SU-DHL-6 (cell line): Measurements from ENCODE around the gene DRC3.

Experiments used
- H2AFZ ChIP-seq: fragments of 200-600 bp; sonication (generic); 2 replicates; pipeline ENCODE4 v1.6.1; 2014; ENCODE audit warnings: low read depth, mild to moderate bottlenecking, moderate library complexity, mixed read lengths, antibody characterized with exemption, low read length; ENCODE audit not compliant: severe bottlenecking
- H3F3A ChIP-seq: fragments of 200-600 bp; shearing (Covaris generic); 2 replicates; pipeline ENCODE4 v1.6.0; 2016; ENCODE audit warnings: antibody characterized with exemption, mild to moderate bottlenecking; ENCODE audit not compliant: insufficient read depth
- H3K27ac ChIP-seq: fragments of 200-600 bp; sonication (generic); 2 replicates; pipeline ENCODE4 v1.5.1; 2016; ENCODE audit warnings: low read depth, mild to moderate bottlenecking, low read length, moderate library complexity, mixed read lengths
- H3K27me3 ChIP-seq: fragments of 200-600 bp; sonication (generic), shearing (Covaris generic); 2 replicates; pipeline ENCODE4 v1.6.0; 2014; ENCODE audit warnings: mild to moderate bottlenecking, low read length
- H3K36me3 ChIP-seq: fragments of 200-600 bp; sonication (generic); 2 replicates; pipeline ENCODE4 v1.6.1; 2014; ENCODE audit warnings: mild to moderate bottlenecking, low read length, mixed read lengths
- H3K4me2 ChIP-seq: fragments of 300-600, 200-600 bp; shearing (Covaris generic), sonication (generic); 2 replicates; pipeline ENCODE4 v1.6.0; 2014; ENCODE audit warnings: low read length, low read depth, mild to moderate bottlenecking; ENCODE audit not compliant: poor library complexity, severe bottlenecking
- H3K4me3 ChIP-seq: fragments of 200-600 bp; sonication (generic); 2 replicates; pipeline ENCODE4 v1.5.1; 2014; ENCODE audit warnings: antibody characterized with exemption, low read length, mild to moderate bottlenecking, mixed read lengths; ENCODE audit not compliant: insufficient read depth, poor library complexity, severe bottlenecking
- H3K79me2 ChIP-seq: fragments of 200-600 bp; sonication (generic); 2 replicates; pipeline ENCODE4 v1.6.1; 2014; ENCODE audit warnings: mild to moderate bottlenecking, low read length, moderate library complexity; ENCODE audit not compliant: insufficient read depth
- H3K9ac ChIP-seq: fragments of 200-600 bp; sonication (generic); 2 replicates; pipeline ENCODE4 v1.7.0; 2014; ENCODE audit warnings: mild to moderate bottlenecking, low read length
- H3K9me2 ChIP-seq: fragments of 200-600 bp; sonication (generic); replicated peaks from 2 replicates; pipeline ENCODE4 v1.6.1; 2014; ENCODE audit warnings: low read length; ENCODE audit not compliant: insufficient read depth
- H3K9me3 ChIP-seq: fragments of 200-600 bp; sonication (generic); 2 replicates; pipeline ENCODE4 v1.6.1; 2014; ENCODE audit warnings: low read length, mixed read lengths; ENCODE audit not compliant: insufficient read depth
- H4K20me1 ChIP-seq: fragments of 200-600 bp; sonication (generic); 2 replicates; pipeline ENCODE4 v1.6.1; 2014; ENCODE audit warnings: low read depth, mild to moderate bottlenecking, antibody characterized with exemption, low read length, moderate library complexity, mixed read lengths
- CTCF ChIP-seq: fragments of 200-600 bp; sonication (generic); IDR thresholded peaks from one replicate; pipeline ENCODE4 v1.5.1; 2017; ENCODE audit warnings: antibody characterized with exemption, mild to moderate bottlenecking, low read length, moderate library complexity; ENCODE audit not compliant: insufficient read depth, poor library complexity, severe bottlenecking
- EZH2phosphoT487 ChIP-seq: fragments of 200-600 bp; sonication (generic), shearing (Covaris generic); conservative IDR thresholded peaks from 2 replicates; pipeline ENCODE4 v1.6.1; 2018; ENCODE audit warnings: mild to moderate bottlenecking, antibody characterized with exemption, low read length, moderate library complexity, mixed read lengths

Gene DRC3

GRCh38 chr17:17947966-17948365, 24.7 kb upstream of the DRC3 start:
- Histone ChIP-seq H3K4me2 (no peak overlapping the region), H3K9me3 (no peaks in the 10 kb centered on the region), H3K9me2 (no peaks in the 10 kb centered on the region), H3K27me3 (no peaks in the 10 kb centered on the region), H3K27ac (no peak overlapping the region), H3K36me3 (no peaks in the 10 kb centered on the region), H4K20me1 (no peaks in the 10 kb centered on the region; the same call in 1 of the 2 replicates), H3F3A (no peaks in the 10 kb centered on the region), H3K4me3 (no peak overlapping the region), H2AFZ (no peak overlapping the region), H3K9ac (no peak overlapping the region), H3K79me2 (no peaks in the 10 kb centered on the region)
- TF ChIP-seq CTCF, result no peak
- TF ChIP-seq EZH2phosphoT487, result no peak

- Histone ChIP-seq H3K9ac (no peak overlapping the region), H2AFZ (no peak overlapping the region), H3F3A (no peaks in the 10 kb centered on the region), H3K4me2 (no peak overlapping the region), H3K27me3 (no peaks in the 10 kb centered on the region), H3K9me2 (no peaks in the 10 kb centered on the region), H3K36me3 (no peaks in the 10 kb centered on the region), H4K20me1 (no peaks in the 10 kb centered on the region; the same call in 1 of the 2 replicates), H3K27ac (no peak overlapping the region), H3K4me3 (no peak overlapping the region), H3K79me2 (no peaks in the 10 kb centered on the region), H3K9me3 (no peaks in the 10 kb centered on the region)
- TF ChIP-seq CTCF (no peak), EZH2phosphoT487 (no peak)
Observed at GRCh38 chr17:17950347-17950746, 22.3 kb upstream of the DRC3 start.

DNA sequence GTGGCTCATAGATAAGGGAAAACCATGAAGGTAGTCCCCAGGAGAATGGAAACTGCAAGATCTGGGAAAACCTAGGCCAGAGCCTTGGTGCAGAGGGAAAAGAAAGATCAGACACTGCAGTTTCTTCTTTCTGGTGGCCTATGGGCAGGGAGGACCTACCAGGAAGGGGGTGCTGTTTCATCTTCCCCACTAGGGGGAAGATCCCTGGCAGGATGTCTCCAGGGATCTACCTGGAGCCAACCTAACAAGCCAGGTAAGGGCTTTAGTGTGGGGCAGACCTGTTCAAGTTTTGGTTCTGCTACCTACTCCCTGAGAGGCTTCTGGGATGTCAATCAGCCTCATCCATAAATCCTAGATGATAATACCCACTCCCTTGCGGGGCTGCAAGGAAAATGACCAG, 21.9 kb upstream of the DRC3 start:
- TF ChIP-seq EZH2phosphoT487, result no peak
- TF ChIP-seq CTCF, result no peak
- Histone ChIP-seq H3K9me3 (no peaks in the 10 kb centered on the region), H3K79me2 (no peaks in the 10 kb centered on the region), H3K4me2 (no peak overlapping the region), H3K9ac (no peak overlapping the region), H3K4me3 (no peak overlapping the region), H4K20me1 (no peaks in the 10 kb centered on the region), H3K36me3 (no peaks in the 10 kb centered on the region), H3K27ac (no peak overlapping the region), H3K9me2 (no peaks in the 10 kb centered on the region), H3F3A (no peaks in the 10 kb centered on the region), H2AFZ (no peak overlapping the region), H3K27me3 (no peaks in the 10 kb centered on the region)
